Activated CD4-positive, CD25-positive, alpha-beta regulatory T cell treated with anti-CD3 and anti-CD28 coated beads, Interleukin-2, amount 50 U/mL, for 72 hours (primary cell): Measurements from ENCODE around the gene ADGRA1.
"Not testable (repeated sequence)": the region's sequence is repeated elsewhere in the genome, so short reads cannot be mapped to it uniquely, and the experiment has no call there.

Experiments used
- DNase-seq: peaks from one replicate; pipeline ENCODE4 v3.0.0; 2021

The ADGRA1 gene

GRCh38 chr10:133096616-133097269, 9.0 kb downstream of the ADGRA1 start:
- DNase-seq, result no peak

DNA sequence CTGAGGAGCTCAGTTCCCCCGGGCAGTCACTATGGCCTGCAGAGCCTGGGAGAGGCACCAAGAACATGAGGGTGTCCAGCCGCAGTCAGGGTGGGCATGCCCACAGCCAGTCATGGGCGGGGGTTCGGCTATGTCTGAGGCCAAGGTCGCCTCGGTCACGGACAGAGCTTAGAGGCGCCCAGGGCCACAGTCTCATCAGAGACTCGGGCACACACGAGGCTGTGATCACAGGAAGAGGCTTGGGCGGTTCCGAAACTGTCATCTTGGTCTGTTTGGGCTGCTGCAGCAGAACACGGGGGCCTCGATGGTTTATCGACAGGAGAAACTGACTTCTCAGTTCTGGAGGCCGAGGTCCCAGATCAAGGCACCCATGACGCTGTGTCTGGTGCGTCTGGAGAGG, 9.7 kb downstream of the ADGRA1 start:
- DNase-seq, result no peak

GRCh38 chr10:133097961-133098360, 10.2 kb downstream of the ADGRA1 start:
- no peak for DNase-seq

DNA sequence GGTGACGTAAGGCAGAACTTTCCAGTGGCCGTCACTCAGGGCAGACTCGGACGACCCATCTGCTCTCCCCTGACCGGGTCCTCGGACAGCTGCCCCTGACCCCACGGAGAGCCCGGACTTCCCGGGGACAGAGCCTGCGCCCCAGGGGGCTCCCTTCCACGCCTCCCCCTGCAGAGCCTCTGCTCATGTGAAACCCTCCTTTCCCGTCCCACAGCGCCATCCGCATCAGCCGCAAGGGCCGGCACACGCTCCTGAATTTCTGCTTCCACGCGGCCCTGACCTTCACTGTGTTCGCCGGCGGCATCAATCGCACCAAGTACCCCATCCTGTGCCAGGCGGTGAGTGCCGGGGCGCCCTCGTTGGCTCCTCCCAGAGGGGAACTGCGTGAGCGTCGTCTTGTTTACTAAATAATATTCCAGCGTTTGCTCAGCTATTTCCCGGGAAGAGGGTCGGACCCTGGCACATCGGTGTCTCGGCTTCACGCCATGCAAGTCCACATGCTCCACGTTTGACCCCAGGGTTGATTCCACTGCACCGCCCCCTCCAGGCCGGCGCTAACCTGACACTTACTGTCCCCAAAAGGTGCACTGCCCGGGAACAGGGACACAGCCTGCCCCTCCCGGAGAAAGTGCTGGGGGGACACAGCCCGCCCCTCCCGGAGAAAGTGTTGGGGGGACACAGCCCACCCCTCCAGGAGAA, 10.9 kb downstream of the ADGRA1 start:
- no peak for DNase-seq

DNA sequence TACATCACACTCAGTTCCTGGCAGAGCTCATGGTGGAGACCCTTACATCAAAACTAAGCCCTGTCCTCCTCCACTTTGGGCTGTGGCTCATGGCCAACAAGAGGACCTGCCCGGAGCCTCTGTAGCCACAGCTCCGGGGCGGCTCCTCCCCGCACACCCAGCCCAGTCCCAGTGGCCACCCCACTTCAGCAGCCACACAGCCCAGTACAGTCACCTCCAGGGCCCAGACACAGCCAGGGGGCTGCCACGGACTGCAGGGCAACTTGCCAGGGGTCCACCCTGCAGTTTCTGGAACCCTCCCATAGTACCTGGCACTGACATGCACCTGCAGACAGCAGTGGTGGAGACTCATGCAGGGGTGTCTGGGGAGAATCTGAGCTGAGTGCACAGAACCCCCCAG, 11.8 kb downstream of the ADGRA1 start:
- no peak for DNase-seq

DNA sequence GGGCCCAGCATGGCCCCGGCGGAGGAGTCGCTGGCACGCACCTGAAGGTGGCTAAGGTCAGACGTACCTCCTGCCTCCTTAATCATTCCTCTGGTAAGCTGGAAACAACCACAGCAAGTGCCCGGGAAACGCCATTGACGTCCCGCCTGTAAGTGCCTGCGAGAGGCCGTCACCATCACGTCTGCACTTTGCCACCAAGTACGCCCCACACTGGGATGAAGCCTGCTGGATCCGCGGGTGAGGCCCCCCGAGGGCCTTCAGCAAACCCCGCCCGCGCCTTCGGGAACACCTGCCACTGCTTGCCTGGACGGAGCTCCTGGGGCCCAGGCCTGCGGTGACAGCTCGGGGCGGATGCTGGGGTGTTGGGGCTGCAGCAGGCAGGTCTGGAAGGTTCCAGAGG, 12.5 kb downstream of the ADGRA1 start:
- DNase-seq, result no peak

GRCh38 chr10:133100706-133101415, 13.1 kb downstream of the ADGRA1 start:
- DNase-seq, result peak; percentile 42

GRCh38 chr10:133101416-133101810, 13.7 kb downstream of the ADGRA1 start:
- DNase-seq, result no peak

- DNase-seq, result no peak
Measured at GRCh38 chr10:133102415-133103095, 14.8 kb downstream of the ADGRA1 start.

- DNase-seq, result no peak
Measured at GRCh38 chr10:133103311-133103910, 15.7 kb downstream of the ADGRA1 start.

GRCh38 chr10:133104068-133104962, 16.6 kb downstream of the ADGRA1 start:
- no peak for DNase-seq

- DNase-seq, result no peak
Measured at GRCh38 chr10:133104963-133105640, 17.4 kb downstream of the ADGRA1 start.

GRCh38 chr10:133105686-133106390, 18.1 kb downstream of the ADGRA1 start:
- DNase-seq, result no peak

DNA sequence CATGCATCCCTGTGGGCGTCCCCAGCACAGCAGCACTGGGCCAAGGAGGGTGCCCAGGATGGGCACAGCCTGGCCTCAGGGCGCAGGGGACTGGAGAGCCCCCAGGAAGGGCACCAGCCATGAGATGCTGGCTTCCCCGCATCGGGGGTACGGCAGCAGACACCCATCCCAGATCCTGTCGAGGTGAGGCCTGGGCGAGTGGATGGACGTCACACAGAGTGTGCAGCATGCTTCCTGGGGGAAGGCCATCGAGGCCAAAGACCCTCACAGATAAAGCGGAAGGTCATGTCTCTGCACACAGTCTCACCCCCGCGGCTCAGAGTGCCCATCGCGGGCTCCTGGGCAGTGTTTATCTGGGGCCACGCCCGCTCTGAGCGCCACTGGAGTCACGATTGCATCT, 18.8 kb downstream of the ADGRA1 start:
- DNase-seq, result no peak

GRCh38 chr10:133107442-133107841, 19.7 kb downstream of the ADGRA1 start:
- no peak for DNase-seq

DNA sequence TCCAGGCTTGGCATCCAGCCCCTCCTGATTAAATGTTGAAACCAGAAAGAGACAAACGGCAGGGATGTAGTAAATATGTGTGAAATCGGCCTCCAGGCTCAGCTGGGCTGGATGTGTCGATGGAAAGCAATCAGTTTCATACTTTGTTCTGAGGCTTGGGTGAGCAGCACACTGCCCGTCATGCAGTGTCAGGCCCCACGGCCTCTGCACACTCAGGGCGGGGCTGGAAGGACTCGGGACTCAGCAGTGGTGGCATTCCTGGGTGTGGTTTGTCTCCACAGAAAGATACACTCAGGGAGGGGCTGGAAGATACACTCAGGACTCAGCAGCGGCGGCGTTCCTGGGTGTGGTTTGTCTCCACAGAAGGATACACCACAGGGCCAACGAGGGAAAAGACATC, 22.0 kb downstream of the ADGRA1 start:
- no peak for DNase-seq

DNA sequence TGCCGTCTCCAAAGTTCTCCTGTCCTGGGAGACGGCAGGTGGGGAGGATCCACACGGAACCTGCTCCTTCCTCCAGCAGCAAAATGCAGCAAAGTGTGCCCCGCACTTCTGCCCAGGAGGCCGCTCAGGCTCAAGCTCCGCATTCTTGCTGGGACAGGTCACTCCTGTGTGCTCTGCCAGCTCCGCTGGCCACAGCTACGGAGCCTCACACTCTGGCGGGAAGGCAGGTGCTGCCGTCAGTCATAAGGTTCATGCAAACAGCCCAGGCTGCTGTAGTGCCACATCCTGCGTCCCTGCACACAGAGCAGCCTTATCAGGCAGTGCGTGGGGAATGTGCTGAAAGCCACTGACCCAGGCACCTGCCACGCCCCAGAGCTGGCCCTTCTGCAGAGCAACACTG, 22.4 kb downstream of the ADGRA1 start:
- DNase-seq, result no peak

GRCh38 chr10:133110609-133111275, 23.0 kb downstream of the ADGRA1 start:
- no peak for DNase-seq

GRCh38 chr10:133111640-133112039, 23.9 kb downstream of the ADGRA1 start:
- DNase-seq, result not testable (repeated sequence)

DNA sequence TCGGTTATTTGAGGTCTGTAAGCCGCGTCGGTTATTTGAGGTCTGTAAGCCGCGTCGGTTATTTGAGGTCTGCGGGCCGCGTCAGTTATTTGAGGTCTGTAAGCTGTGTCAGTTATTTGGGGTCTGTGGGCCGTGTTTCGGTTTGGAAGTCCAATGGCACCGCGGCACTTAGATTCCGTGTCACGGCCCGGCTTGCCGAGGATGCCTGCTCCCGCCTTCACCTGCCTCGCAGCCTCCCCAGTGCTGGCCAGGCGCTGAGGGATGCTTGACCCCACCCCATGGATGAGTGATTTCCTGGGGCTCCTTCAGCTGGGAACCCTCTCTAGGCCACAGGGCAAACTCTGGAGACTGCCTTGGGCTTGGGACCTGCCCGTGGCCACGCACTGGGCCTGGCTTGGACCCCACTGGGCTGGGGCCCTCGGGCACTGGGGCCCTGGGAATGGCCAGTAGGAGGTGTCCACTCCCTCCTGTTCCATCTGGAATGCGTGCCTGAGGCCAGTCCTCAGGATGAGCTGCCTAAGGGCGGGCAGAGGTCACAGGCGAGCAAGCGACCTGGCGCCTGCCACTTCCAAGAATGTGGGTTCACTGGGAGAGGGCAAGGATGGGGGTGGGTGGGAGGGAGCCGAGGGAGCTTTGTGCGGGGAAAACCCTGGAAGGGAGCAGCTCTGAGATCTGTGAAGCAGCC, 25.6 kb downstream of the ADGRA1 start:
- DNase-seq, result no peak
